Esophagus muscularis mucosa (tissue), 4 donors: ENCODE results near the gene UGT2A2.

Source experiments
- CTCF ChIP-seq, 3 experiments: fragments of 200-600 bp in 2 of 3; fragments of 450-650 bp in 1 of 3; sonication (generic) in 2 of 3; IDR thresholded peaks; one replicate each; pipeline ENCODE4 v1.5.1; 2017 to 2019; ENCODE audit warnings: antibody characterized with exemption in 3 of 3, mild to moderate bottlenecking in 2 of 3, moderate library complexity in 1 of 3
- EP300 ChIP-seq: sonication (generic); formaldehyde crosslinking; IDR thresholded peaks from one replicate; pipeline ENCODE4 v1.6.1; 2017; ENCODE audit warnings: antibody characterized with exemption
- POLR2A ChIP-seq: fragments of 450-650 bp; IDR thresholded peaks from one replicate; pipeline ENCODE4 v1.6.1; 2017; ENCODE audit warnings: antibody characterized with exemption, moderate library complexity, mild to moderate bottlenecking, low read depth
- POLR2AphosphoS5 ChIP-seq, 2 donors: sonication (generic); formaldehyde crosslinking; IDR thresholded peaks; one replicate each; pipeline ENCODE4 v1.6.1; 2017; ENCODE audit warnings: antibody characterized with exemption in 2 of 2

GRCh38 chr4:69584135-69584534 is 55.3 kb downstream of the UGT2A2 start:
- no peak for TF ChIP-seq POLR2A
- TF ChIP-seq EP300 = no peak
- no peak for TF ChIP-seq CTCF (IDR thresholded peaks at IDR 0.05)
- TF ChIP-seq POLR2AphosphoS5 (IDR thresholded peaks at IDR 0.05) = no peak
